Pancreas (tissue), 10 donors: Measurements from ENCODE around the gene GAB1. TPM values are rescaled to one million over a fixed set of nuclear protein-coding genes. Genes with fewer than 3 reads are reported as not detected.

Experiments
- ATAC-seq, 4 donors: fragments of 200-7000 bp; cut with Tn5 transposase; one replicate each; pipeline versions ENCODE4 v1.8.0 to v1.9.1; 2020; ENCODE audit warnings: mild to moderate bottlenecking in 4 of 4, moderate library complexity in 4 of 4
- DNase-seq, 6 donors: peaks; one replicate each; pipeline ENCODE4 v3.0.0-alpha.2; 2020
- FAIRE-seq: peaks from 2 replicates; lab custom pipeline; 2012; peaks lifted over from hg19 to GRCh38; lab: Jason Lieb, UNC
- H3K27ac ChIP-seq, 4 donors: fragments of 200-600 bp; sonication (generic); 1 replicate in 3 of 4; 2 replicates in 1 of 4; pipeline versions ENCODE4 v1.5.0 to v1.8.0; 2020
- H3K27me3 ChIP-seq, 4 donors: fragments of 200-600 bp; one replicate each; pipeline ENCODE4 v1.8.0; 2021
- H3K36me3 ChIP-seq, 3 donors: fragments of 200-600 bp; sonication (generic) in 1 of 3; one replicate each; pipeline versions ENCODE4 v1.5.0 to v1.8.0; 2020 to 2021
- H3K4me1 ChIP-seq, 3 donors: fragments of 200-600 bp; one replicate each; pipeline ENCODE4 v1.8.0; 2021
- H3K4me3 ChIP-seq, 4 donors: fragments of 200-600 bp; sonication (generic) in 2 of 4; one replicate each; pipeline versions ENCODE4 v1.5.0 to v1.8.0; 2020 to 2021
- H3K9me3 ChIP-seq, 4 donors: fragments of 200-600 bp; one replicate each; pipeline ENCODE4 v1.8.0; 2021
- WGBS, 2 donors: extraction: QIAGEN DNeasy Blood & Tissue Kit; methylation state at CpG; one replicate each; pipeline ENCODE4 v1.1.7; 2013; 5-methylcytosine and 5-hydroxymethylcytosine counted together
- intact Hi-C, 3 donors: fragments of 100-400 bp; cut with DNase I; formaldehyde crosslinking; loops; one replicate each; pipeline versions ENCODE4 v1.11.1 to v1.14.2; 2022
- polyA plus RNA-seq, 2 donors: library from polyadenylated mRNA; stranded (reverse); fragments of 200-250 nt; gene quantifications; one replicate each; pipeline ENCODE4 v1.2.3, GENCODE V29; 2013
- total RNA-seq, 6 donors: library from RNA; stranded (reverse); fragmentation: NEBNext Ultra II Directional in 4 of 6; extraction: Animal tissue kit (Norgen Biotek cat#: 25700) in 4 of 6; gene quantifications; one replicate each; pipeline versions ENCODE4 v1.2.1 to v1.2.4, GENCODE V29; 2021 to 2023
- TF ChIP-seq, protein P1 (sequence below), 4 donors: fragments of 200-600 bp; sonication (generic) in 3 of 4; IDR thresholded peaks; one replicate each; pipeline versions ENCODE4 v1.5.0 to v1.8.0; 2021; ENCODE audit warnings: antibody characterized with exemption in 4 of 4
- donor health status: healthy with polysubstance abuse.
- donor health status: DM: no; HTN: no; CAD: no; lungs with moderate emphysema.
- donor health status: DM: no; HTN: no; CAD: no.
- donor health status: control.
- donor health status: control.
- donor health status: Bipolar disorder and iron deficiency.
- donor health status: DM: yes; HTN: yes; CAD: no.
- donor health status: DM: no; HTN: no; CAD: no.
- donor health status: DM: no; HTN: no; CAD: no.
- donor health status: DM: yes; HTN: yes; CAD: no.

Gene GAB1
- total and polyA plus RNA-seq, 8 donors: 3.0 to 21.2 (median 9.9) TPM

DNA sequence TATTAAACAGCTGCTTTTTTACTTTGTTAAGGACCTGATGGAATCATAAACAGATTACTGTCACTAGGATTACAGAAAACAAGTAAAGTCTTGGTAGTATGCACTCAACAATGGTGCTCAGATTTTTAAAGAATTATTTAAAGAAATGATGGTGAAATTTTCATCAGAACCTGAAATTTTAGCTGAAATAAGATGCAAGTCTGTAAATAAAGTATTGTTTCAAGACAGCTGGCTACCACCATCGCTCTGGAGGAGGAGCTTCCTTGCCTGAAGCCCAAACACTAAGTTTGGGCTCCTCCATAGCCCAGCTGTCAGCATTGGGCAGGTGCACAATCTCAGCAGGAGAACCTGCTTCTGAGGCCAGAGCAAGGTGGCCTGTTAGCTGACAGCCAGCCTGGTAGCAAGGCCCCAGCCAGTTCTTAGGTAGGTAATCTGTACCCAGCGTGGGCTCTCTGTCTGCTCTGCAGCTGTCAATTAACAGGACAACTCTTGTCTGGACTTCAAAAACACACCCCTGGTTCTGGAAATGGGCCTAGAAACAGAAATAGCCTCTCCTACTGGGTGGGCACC is 4.6 kb downstream of the GAB1 start:
- H3K9me3 ChIP-seq: no peaks in the 10 kb centered on the region
- H3K27me3 ChIP-seq: no peaks in the 10 kb centered on the region
- H3K36me3 ChIP-seq: no peaks in the 10 kb centered on the region
- ATAC-seq: no peak
- H3K4me1 ChIP-seq: peaks cover 5 to 26% (median 18%) of the 10 kb centered on the region in 3 donors
- WGBS, 2 donors: 70 to 81% methylated on average over 2 of the region's 2 CpGs
- no peak for DNase-seq
- H3K27ac ChIP-seq: no peak overlapping the region
- FAIRE-seq: no peak
- no peak overlapping the region for H3K4me3 ChIP-seq
- TF ChIP-seq, protein P1, sequence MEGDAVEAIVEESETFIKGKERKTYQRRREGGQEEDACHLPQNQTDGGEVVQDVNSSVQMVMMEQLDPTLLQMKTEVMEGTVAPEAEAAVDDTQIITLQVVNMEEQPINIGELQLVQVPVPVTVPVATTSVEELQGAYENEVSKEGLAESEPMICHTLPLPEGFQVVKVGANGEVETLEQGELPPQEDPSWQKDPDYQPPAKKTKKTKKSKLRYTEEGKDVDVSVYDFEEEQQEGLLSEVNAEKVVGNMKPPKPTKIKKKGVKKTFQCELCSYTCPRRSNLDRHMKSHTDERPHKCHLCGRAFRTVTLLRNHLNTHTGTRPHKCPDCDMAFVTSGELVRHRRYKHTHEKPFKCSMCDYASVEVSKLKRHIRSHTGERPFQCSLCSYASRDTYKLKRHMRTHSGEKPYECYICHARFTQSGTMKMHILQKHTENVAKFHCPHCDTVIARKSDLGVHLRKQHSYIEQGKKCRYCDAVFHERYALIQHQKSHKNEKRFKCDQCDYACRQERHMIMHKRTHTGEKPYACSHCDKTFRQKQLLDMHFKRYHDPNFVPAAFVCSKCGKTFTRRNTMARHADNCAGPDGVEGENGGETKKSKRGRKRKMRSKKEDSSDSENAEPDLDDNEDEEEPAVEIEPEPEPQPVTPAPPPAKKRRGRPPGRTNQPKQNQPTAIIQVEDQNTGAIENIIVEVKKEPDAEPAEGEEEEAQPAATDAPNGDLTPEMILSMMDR (IDR thresholded peaks at IDR 0.05): no peak
- intact Hi-C loops: no loop called here

GRCh38 chr4:143343276-143343831 is 6.7 kb downstream of the GAB1 start:
- 94% methylated on average over 3 of the region's 3 CpGs for WGBS, 2 donors
- H3K4me3 ChIP-seq: no peak overlapping the region
- no peaks in the 10 kb centered on the region for H3K36me3 ChIP-seq
- H3K27me3 ChIP-seq: no peaks in the 10 kb centered on the region
- FAIRE-seq (no peak), ATAC-seq (no peak), DNase-seq (no peak)
- H3K9me3 ChIP-seq: no peaks in the 10 kb centered on the region
- intact Hi-C loops: no loop called here
- peaks cover 5 to 29% (median 18%) of the 10 kb centered on the region in 3 donors for H3K4me1 ChIP-seq
- H3K27ac ChIP-seq: no peak overlapping the region
- TF ChIP-seq, protein P1 (IDR thresholded peaks at IDR 0.05): no peak

DNA sequence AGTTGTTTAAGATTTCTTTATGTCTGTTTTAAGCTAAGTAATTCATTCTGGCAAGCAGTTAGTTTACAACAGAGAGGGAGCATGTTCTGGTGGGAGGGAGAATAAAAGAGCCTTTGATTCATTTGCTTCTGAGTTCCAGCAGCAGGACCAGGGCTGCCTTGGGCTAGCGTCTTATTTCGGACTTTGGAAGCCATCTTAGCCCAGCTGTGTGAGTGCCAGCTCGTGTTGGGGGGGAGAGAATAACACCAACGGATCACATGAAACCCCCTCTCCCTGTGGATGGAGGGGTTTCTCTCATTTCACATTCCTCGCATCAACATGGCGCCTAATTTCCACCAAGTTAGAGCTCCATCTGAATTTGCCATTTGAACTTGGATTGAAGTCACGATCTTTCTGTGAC is 7.4 kb downstream of the GAB1 start:
- Histone ChIP-seq H3K9me3 (no peaks in the 10 kb centered on the region), H3K4me3 (no peak overlapping the region), H3K27ac (no peak overlapping the region), H3K27me3 (no peaks in the 10 kb centered on the region), H3K4me1 (peaks cover 5 to 29% (median 15%) of the 10 kb centered on the region in 3 donors), H3K36me3 (no peaks in the 10 kb centered on the region)
- intact Hi-C loops: no loop called here
- WGBS, 2 donors: 82 to 83% methylated on average over 7 of the region's 7 CpGs
- DNase-seq: no peak
- FAIRE-seq: no peak
- TF ChIP-seq, protein P1 (IDR thresholded peaks at IDR 0.05): no peak
- no peak for ATAC-seq

GRCh38 chr4:143344774-143345173 is 8.1 kb downstream of the GAB1 start:
- WGBS, 2 donors: 27 to 28% methylated on average over 4 of the region's 4 CpGs
- TF ChIP-seq, protein P1 (IDR thresholded peaks at IDR 0.05): no peak
- no peaks in the 10 kb centered on the region for H3K27me3 ChIP-seq
- intact Hi-C loops: no loop called here
- peak in 3 of 4 donors; percentile 42 to 64 (median 49) for ATAC-seq
- peaks cover 5 to 26% (median 12%) of the 10 kb centered on the region in 3 donors for H3K4me1 ChIP-seq
- H3K36me3 ChIP-seq: no peaks in the 10 kb centered on the region
- DNase-seq: no peak
- no peaks in the 10 kb centered on the region for H3K9me3 ChIP-seq
- no peak overlapping the region for H3K4me3 ChIP-seq
- no peak for FAIRE-seq
- peak overlapping the region in 1 of 4 donors; percentile 74 for H3K27ac ChIP-seq

GRCh38 chr4:143345356-143345755 is 8.7 kb downstream of the GAB1 start:
- WGBS, 2 donors: 76 to 89% methylated on average over 1 of the region's 1 CpG
- DNase-seq (no peak), ATAC-seq (no peak), FAIRE-seq (no peak)
- Histone ChIP-seq H3K4me3 (no peak overlapping the region), H3K27me3 (no peaks in the 10 kb centered on the region), H3K9me3 (no peaks in the 10 kb centered on the region), H3K36me3 (no peaks in the 10 kb centered on the region), H3K27ac (peak overlapping the region in 2 of 4 donors; percentile 53 to 74), H3K4me1 (peaks cover 5 to 26% (median 12%) of the 10 kb centered on the region in 3 donors)
- intact Hi-C loops: no loop called here
- TF ChIP-seq, protein P1 (IDR thresholded peaks at IDR 0.05): no peak
